HG03460 (cell line): ENCODE data around the gene UQCR10.

Experiments used
- ATAC-seq: cut with Tn5 transposase; IDR thresholded peaks from one replicate; pipeline ENCODE4 v1.9.1; 2021; ENCODE audit not compliant: unreplicated experiment

UQCR10 gene

GRCh38 chr22:29767171-29768051, at the start of gene UQCR10:
Gene UQCR10 (plus strand): TSS chr22:29767369. CDS start chr22:29767399, 30 bp downstream.
- peak; percentile 70 for ATAC-seq

DNA sequence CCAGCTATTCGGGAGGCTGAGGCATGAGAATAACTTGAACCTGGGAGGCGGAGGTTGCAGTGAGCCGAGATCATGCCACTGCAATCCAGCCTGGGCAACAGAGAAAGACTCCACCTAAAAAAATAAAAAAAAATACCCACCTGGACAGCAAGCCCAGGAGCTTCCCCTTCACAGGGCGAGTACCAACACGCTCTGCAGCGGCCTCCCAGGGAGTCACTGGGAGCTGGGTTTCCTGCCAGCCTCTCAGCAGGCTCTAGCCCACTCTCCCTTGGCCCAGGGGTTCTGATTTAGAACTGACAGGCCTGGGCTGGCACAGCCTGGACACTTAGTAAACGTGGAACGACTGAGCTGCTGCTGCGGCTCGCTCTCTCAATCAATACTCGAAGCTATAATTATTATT, 49.4 kb upstream of the UQCR10 start:
- ATAC-seq = no peak

GRCh38 chr22:29718949-29719898, 47.9 kb upstream of the UQCR10 start:
- ATAC-seq = no peak

- no peak for ATAC-seq
Measured at GRCh38 chr22:29719899-29720645, 47.1 kb upstream of the UQCR10 start, which contains the start of gene CABP7. Gene CABP7 (plus strand): TSS chr22:29720003. CDS start chr22:29720425, 422 bp downstream.

DNA sequence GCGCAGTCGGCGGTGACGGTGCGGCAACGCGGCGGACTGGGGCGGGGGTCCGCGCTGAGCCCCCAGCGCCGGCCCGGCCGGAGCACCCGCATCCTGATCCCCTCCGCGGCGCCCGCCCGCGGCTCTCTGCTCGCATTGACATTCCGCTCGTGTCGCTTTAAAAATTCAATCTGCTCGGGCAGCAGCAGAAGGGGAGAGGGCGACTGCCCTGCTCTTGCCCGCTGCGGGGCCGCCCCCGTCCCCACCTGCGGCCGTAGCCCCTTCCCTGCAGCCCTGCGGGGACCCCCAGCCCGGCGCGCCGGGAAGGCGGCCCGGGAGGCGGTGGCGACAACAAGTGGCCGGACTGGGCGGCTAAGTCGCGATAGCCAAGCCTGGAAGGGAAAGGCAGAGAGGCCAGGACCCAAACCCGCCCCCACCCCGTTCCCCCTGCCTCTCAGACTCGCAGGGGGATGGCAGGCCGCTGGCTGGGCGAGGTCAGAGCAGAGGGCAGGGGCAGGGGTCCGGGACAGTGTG, 46.3 kb upstream of the UQCR10 start:
- ATAC-seq = no peak

GRCh38 chr22:29722151-29722550, 45.0 kb upstream of the UQCR10 start:
- no peak for ATAC-seq

DNA sequence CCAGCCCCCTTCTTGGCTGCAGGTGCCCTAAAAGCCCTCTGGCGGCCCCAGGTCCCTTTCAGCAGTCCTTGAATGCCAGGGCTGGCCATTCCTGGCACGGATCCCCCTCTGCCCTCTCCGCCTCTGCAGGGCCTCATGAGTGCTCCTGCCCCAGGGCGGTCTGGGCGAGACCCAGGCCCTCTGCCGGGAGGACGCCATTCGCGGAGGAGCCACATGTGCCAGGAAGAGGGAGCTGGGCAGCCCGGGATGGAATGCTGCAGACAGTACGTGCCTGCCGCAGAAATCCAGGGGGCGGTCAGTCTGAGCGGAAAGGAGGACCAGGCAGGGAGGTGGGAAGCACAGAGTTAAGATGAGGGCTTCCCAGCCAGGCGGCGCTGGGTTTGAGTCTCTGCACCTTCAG, 44.6 kb upstream of the UQCR10 start:
- ATAC-seq = no peak

GRCh38 chr22:29723766-29724165, 43.4 kb upstream of the UQCR10 start:
- no peak for ATAC-seq

DNA sequence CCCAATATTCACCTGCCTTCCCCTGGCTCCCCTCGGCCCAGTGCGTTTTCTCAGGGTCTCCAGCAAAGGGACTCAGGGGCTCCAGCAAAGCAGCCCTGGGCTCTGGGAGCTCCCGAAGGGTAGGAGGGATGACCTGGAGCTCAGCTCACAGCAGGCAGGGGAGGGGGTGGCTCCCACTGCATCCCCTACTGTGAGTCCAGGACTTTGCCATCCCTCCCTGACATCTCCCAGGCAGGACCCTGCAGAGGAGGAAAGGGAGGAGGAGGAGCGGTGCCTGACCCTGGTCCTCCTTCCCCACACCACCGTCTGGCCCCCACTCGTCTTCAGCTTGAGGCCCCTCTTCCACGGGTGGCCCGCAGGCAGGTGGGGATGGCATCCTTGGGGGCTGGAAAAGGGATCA, 42.3 kb upstream of the UQCR10 start:
- ATAC-seq = no peak

DNA sequence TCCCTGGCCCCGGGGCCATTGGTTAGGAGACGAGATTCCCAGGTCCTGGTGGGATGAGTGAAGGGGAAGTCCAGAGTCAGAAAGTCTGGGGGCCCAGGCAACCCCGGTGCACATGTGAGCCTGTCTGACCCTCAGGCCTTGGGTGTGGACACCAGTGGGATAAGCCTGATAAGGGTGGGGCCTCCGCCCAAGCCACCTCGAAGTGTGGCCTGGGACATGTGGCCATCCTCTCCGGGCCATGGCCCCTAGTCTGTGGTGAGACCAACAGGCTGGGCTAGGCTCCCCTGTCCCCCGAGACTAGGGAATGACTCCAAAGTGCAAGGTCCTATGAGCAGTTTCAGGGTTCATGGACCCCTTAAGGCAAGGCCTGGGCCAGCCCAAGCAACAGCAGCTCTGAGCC, 41.1 kb upstream of the UQCR10 start:
- ATAC-seq = no peak

- ATAC-seq = no peak
Measured at GRCh38 chr22:29726512-29727130, 40.5 kb upstream of the UQCR10 start.

DNA sequence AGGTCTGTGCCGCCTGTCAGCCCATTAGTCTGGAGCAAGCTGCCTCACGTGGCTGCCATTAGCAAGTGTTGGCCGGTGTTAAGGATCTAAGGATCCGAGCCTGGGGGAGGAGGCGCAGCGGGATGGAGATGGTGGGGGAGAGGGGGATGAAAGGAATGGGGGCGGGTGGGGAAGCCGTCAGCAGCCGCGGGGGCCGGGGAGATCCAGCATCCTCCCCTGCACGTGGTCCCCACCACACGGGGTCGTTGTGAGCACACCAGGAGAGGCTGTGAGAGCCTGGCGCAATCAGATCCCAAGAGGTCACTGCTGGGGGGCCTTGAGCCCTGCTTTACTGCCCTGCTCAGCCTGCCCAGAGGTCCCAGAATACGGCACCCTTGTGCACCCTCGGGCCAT, 40.0 kb upstream of the UQCR10 start:
- no peak for ATAC-seq

DNA sequence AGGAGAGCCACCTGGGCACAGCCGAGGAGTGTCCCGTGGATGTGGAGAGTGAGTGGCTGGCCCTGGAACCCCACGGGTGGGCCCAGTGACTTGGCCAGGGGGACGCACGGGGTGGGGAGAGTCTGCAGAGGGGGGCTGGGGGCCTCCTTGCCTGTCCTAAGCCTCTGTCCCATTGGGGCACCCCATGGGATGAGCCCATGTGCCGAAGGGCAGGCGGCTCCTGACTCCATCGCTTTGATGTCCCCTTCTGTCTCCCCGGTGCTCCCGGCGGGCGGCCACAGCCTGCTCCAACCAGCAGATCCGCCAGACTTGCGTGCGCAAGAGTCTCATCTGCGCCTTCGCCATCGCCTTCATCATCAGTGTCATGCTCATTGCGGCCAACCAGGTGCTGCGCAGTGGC, 38.0 kb upstream of the UQCR10 start:
- no peak for ATAC-seq

- ATAC-seq = no peak
Measured at GRCh38 chr22:29731058-29731850, 35.9 kb upstream of the UQCR10 start.

- ATAC-seq = no peak
Measured at GRCh38 chr22:29732883-29733282, 34.3 kb upstream of the UQCR10 start.

DNA sequence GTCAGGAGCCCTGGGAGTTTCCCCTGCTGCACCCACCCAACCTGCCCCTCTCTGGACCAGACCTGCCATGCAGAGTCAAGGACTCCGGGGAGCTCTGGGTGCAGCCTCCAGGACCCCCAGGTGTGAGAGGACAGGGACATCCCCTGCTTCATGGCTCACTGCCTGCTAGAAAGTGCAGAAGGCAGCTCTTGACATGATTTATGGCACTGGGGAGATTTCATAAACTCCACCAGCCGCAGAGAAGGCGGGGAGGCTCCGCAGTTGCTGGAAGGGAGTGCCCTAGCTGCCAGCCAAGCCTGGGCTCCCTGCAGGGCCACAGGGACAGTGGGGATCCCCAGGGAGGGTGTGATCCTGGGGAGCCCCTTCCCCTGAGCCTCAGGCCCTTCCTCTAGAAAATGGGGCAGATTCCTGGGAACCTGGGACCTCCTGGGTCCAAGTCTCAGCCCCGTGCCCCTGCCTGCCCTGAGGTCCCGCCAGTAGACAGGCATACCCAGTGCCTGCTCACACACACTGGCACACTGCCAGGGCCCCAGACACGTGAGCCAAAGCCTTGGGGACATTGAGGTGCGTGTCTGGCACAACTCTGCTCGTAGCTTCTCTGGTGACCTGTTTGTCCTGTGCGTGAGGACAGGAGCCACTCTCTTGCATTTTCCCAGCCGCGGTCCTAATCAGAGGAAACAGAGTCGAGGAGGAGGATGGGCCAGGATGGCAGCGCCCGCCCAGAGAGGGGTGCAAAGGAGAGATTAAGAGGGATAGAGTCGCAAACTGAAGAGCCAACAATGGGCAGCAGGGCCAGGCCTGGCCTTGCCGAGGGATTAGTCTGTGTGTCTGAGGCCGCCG, 33.6 kb upstream of the UQCR10 start:
- no peak for ATAC-seq

DNA sequence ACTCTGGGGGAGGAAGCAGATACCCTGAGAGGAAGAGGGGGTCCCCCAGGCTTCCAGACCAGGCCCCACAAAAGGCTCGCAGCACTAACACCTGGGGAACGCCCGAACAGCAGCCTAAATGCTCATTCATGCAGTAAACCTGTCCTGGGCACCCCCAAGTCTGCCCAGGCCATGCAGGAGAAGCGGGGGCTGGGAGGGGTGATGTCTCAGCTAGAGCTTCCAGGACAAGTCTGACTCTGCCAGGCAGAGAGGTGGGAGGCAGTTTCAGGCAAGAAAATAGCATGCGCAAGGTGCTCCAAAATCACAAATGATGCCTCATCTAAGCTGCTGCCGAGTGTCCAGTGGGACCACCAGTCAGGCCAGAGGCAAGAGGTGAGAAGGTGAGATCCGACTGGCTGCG, 32.8 kb upstream of the UQCR10 start:
- ATAC-seq = no peak

- no peak for ATAC-seq
Measured at GRCh38 chr22:29734838-29735237, 32.3 kb upstream of the UQCR10 start.

DNA sequence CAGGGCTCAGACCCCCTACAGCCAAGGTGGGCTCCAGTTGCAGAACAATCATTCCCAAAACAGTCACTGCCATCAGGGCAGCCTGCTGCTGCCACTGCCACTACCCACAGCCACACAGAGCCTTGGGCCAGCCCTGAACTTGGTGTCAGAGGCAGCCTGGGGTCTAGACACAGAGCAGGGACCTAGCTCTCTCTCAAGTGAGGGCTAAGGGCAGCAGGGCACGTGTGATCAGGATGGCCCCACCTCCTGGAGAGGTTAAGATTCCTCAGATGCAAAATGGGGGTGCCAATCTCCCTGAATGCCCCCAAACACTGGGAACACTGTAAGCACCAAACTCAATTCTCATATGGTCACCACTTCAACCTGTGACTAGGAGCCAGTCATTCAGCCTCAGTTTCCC, 31.8 kb upstream of the UQCR10 start:
- no peak for ATAC-seq
